ENCODE measurements around the gene MGMT.

Gene MGMT

GRCh38 chr10:129656642-129657041 lies 189.6 kb downstream of the MGMT start:
- TF ChIP-seq, protein P1, sequence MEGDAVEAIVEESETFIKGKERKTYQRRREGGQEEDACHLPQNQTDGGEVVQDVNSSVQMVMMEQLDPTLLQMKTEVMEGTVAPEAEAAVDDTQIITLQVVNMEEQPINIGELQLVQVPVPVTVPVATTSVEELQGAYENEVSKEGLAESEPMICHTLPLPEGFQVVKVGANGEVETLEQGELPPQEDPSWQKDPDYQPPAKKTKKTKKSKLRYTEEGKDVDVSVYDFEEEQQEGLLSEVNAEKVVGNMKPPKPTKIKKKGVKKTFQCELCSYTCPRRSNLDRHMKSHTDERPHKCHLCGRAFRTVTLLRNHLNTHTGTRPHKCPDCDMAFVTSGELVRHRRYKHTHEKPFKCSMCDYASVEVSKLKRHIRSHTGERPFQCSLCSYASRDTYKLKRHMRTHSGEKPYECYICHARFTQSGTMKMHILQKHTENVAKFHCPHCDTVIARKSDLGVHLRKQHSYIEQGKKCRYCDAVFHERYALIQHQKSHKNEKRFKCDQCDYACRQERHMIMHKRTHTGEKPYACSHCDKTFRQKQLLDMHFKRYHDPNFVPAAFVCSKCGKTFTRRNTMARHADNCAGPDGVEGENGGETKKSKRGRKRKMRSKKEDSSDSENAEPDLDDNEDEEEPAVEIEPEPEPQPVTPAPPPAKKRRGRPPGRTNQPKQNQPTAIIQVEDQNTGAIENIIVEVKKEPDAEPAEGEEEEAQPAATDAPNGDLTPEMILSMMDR (IDR thresholded peaks at IDR 0.05; ENCODE audit: low read depth, low read length): no peak
- no peak for DNase-seq (ENCODE audit: extremely low read depth, low read depth)

DNA sequence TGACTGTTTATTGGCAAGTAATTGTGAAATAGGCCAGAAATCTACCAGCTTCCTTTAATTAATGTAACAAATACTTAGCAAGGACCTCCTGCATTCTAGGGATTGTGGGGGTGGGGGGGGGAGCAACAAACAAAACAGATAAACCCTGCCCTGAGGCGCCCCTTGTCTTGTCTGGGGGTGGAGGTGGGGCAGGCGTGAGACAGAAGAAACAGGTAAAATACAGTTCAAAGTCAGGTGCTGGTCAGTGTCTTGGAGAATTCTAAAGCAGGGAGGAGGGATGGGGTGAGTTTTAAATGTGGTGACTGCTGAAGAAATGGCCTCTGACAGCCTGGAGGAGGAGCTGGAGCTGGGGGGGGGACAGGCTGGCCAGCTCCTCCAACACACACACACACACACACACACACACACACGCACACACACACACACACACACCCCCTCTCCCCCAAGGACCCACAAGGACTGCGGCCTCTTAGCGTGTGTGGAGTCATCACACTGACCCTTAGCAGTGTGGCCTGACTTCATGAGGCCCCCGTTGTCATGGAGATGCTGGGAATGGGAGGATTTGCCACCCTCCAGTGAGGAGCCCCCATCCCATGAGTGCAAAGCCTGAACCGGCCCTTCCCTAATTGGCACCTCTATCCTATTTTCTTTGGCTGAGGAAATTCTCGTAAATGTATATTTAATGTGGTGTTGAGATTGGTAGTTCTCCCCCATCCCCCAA lies 190.4 kb downstream of the MGMT start:
- no peak for DNase-seq (ENCODE audit: extremely low read depth, low read depth)
- TF ChIP-seq, protein P1 (IDR thresholded peaks at IDR 0.05; ENCODE audit: low read depth, low read length): no peak

DNA sequence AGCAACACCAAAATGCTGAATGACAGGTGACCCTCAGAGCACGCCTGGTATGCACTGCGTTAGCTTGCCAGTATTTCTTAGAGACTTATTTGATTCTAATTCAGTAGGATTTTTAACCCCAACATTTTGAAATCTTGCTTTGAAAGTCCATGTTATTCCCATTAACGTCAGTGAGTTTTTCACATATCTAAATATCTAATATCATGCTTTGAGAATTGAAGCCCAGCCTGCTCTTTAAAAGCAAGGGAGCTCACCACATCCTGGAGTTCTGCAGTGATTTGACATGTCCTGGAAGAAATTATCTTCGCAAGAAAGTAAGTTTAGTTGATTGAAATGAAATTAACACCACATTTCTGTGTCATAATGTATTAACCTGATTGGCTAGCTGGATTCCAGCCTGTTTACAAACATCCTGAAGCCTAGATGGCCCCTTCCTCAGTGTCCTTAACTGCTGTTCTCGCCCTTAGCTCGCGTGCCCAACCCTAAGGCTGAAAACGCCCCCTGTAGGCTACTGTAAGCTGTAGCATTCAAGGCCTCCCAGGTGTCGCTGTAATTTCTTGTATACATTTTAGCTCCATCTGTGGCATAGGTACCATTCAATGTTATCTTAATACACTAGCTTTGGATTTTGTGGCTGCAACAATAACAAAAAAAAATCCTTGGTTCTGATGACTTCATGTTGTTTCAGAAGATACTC lies 191.5 kb downstream of the MGMT start:
- TF ChIP-seq, protein P1 (IDR thresholded peaks at IDR 0.05; ENCODE audit: low read depth, low read length): peak; percentile 44
- DNase-seq (ENCODE audit: extremely low read depth, low read depth): no peak

DNA sequence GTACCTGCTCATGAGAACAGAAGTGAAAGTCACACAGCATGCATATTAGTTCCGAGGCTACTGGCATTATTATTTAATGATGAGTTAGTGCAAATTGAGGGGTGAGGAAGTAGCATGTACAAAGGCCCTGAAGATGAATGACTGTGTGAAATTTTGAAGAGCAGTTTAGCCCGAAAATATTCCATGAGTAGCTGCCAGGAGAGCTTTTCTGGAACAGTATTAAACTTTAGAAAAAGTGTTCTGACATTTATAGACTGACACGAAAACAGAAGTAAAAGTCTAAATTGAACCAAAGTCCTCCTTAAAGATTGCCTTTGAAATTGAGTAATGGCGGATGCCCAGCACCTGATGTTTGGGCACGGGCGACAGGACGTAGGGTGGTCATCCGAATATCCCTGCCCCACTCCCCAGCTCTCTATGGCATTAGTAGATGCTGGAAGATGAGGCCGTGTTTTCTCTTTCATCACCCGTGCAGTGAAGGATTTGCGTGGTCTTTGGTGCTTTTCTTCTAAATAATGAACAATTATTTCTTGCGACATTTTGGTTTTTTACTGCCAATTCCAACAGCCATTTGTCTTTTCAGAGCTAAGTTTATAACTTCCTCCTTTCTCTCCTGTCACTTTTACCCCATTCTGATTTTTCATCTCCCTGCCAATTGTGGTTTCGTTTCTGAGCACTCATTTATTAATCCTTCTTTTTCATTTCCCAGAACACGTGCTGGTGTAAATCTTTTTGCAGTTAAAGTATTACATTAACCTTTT lies 192.6 kb downstream of the MGMT start:
- no peak for DNase-seq (ENCODE audit: extremely low read depth, low read depth)
- TF ChIP-seq, protein P1 (IDR thresholded peaks at IDR 0.05; ENCODE audit: low read depth, low read length): no peak

- no peak for DNase-seq (ENCODE audit: extremely low read depth, low read depth)
- TF ChIP-seq, protein P1 (IDR thresholded peaks at IDR 0.05; ENCODE audit: low read depth, low read length): no peak
Measured at GRCh38 chr10:129660569-129660968, 193.5 kb downstream of the MGMT start.

DNA sequence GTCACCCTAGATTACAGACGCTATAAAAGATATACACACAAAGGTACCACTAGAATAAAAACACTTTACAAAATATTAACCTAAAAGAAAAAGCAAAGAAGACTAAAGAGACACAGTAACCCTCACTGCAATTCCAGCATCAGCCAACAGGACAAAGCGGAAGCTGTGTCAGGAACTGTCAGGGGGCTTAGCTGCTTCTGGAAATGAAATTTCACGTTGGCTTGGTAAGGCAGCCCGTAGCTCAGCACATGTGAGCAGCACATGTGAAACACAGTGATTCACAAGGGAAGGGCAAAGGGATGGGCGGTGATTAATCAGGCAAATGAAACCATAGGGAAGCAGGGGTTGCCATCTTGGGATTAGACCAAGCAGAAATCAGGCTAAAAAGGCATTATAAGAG lies 195.4 kb downstream of the MGMT start:
- DNase-seq (ENCODE audit: extremely low read depth, low read depth): no peak
- TF ChIP-seq, protein P1 (IDR thresholded peaks at IDR 0.05; ENCODE audit: low read depth, low read length): no peak

DNA sequence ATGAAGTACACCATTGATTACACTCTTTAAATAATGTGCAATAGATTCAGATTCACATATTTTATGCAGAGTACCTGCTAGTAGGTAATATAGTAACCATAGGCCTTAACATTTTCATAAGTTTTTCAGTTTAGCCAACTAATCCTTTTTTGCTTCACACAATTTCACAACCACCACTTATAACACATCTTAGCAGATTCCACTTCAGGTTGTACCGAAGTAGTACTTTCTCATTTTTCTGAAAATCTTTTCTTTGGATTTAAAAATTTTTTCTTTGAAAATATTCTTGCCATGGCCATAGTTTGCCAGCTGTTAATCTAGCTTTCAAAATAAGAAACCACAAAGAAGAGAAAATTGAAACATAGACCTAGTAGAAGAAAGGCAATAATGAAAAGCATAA lies 203.1 kb downstream of the MGMT start:
- TF ChIP-seq, protein P1 (IDR thresholded peaks at IDR 0.05; ENCODE audit: low read depth, low read length): no peak
- DNase-seq (ENCODE audit: extremely low read depth, low read depth): no peak
